Brain microvascular endothelial cell (primary cell): ENCODE data around the gene RECK.
"Not testable (repeated sequence)": the region's sequence is repeated elsewhere in the genome, so short reads cannot be mapped to it uniquely, and the experiment has no call there.

Experiments used
- DNase-seq: peaks from one replicate; pipeline ENCODE4 v3.0.0-alpha.2; 2020
- H3K27ac ChIP-seq: fragments of 250-450 bp; sonication (Bioruptor Pico); 2 replicates; pipeline ENCODE4 v1.5.1; 2020; ENCODE audit warnings: mild to moderate bottlenecking, moderate library complexity
- H3K27me3 ChIP-seq: fragments of 250-450 bp; sonication (Bioruptor Pico); replicated peaks from 2 replicates; pipeline ENCODE4 v1.5.1; 2020; ENCODE audit warnings: mild to moderate bottlenecking
- H3K36me3 ChIP-seq: fragments of 250-450 bp; sonication (Bioruptor Pico); replicated peaks from 2 replicates; pipeline ENCODE4 v1.5.1; 2020; ENCODE audit warnings: mild to moderate bottlenecking
- H3K4me3 ChIP-seq: 2 replicates; pipeline ENCODE4 v1.5.1; 2011; ENCODE audit warnings: low read depth, mild to moderate bottlenecking, control low read depth, low read length, moderate library complexity
- CTCF ChIP-seq: IDR thresholded peaks from 2 replicates; pipeline ENCODE4 v1.5.1; 2011; ENCODE audit warnings: low read depth, mild to moderate bottlenecking, moderate library complexity, low read length, control low read depth, inconsistent platforms; ENCODE audit errors: missing control alignments
- in situ Hi-C: cut with HindIII; loops from 2 replicates; pipeline ENCODE4 v1.10.0; 2017; ENCODE audit warnings: low sequenced_read_pairs, low pct_ligation_motif_present

RECK gene

GRCh38 chr9:36074870-36075532, 38.3 kb downstream of the RECK start:
- TF ChIP-seq CTCF: no peak
- Histone ChIP-seq H3K4me3 (no peak overlapping the region), H3K27ac (peak overlapping the region; percentile 25), H3K36me3 (no peaks in the 10 kb centered on the region), H3K27me3 (no peaks in the 10 kb centered on the region)
- in situ Hi-C loops: no loop called here
- DNase-seq: peak; percentile 73

- DNase-seq: no peak
- Histone ChIP-seq H3K4me3 (no peak overlapping the region), H3K36me3 (no peaks in the 10 kb centered on the region), H3K27me3 (no peaks in the 10 kb centered on the region), H3K27ac (no peak overlapping the region)
- in situ Hi-C loops: no loop called here
- TF ChIP-seq CTCF: no peak
Measured at GRCh38 chr9:36078051-36078450, 41.3 kb downstream of the RECK start.

- no peaks in the 10 kb centered on the region for H3K36me3 ChIP-seq
- no peaks in the 10 kb centered on the region for H3K27me3 ChIP-seq
- TF ChIP-seq CTCF: no peak
- H3K27ac ChIP-seq: no peak overlapping the region
- no peak overlapping the region for H3K4me3 ChIP-seq
- no peak for DNase-seq
- in situ Hi-C loops: no loop called here
Measured at GRCh38 chr9:36080519-36080918, 43.8 kb downstream of the RECK start.

- TF ChIP-seq CTCF: no peak
- Histone ChIP-seq H3K27me3 (no peaks in the 10 kb centered on the region), H3K36me3 (no peaks in the 10 kb centered on the region), H3K27ac (no peak overlapping the region), H3K4me3 (no peak overlapping the region)
- in situ Hi-C loops: no loop called here
- DNase-seq: no peak
Measured at GRCh38 chr9:36082931-36083330, 46.2 kb downstream of the RECK start.

- no peak for TF ChIP-seq CTCF
- DNase-seq: no peak
- Histone ChIP-seq H3K36me3 (no peaks in the 10 kb centered on the region), H3K27ac (no peak overlapping the region), H3K4me3 (no peak overlapping the region), H3K27me3 (no peaks in the 10 kb centered on the region)
- in situ Hi-C loops: no loop called here
Measured at GRCh38 chr9:36086442-36086841, 49.7 kb downstream of the RECK start.

- H3K4me3 ChIP-seq, H3K36me3 ChIP-seq, DNase-seq, H3K27me3 ChIP-seq, H3K27ac ChIP-seq, in situ Hi-C loops: not testable (repeated sequence)
Measured at GRCh38 chr9:36087054-36087453, 50.3 kb downstream of the RECK start.
